ENCODE results near the gene AGAP3.

GRCh38 chr7:151134743-151135524, 48.7 kb downstream of the AGAP3 start:
- TF ChIP-seq EZH2 (IDR thresholded peaks at IDR 0.05; ENCODE audit: insufficient read depth, poor library complexity, severe bottlenecking) (no peak), EZH2phosphoT487 (IDR thresholded peaks at IDR 0.05; ENCODE audit: insufficient read depth, low read depth) (no peak)

Measured in GM23248 (cell line).